Measurements from ENCODE around the gene SVOPL.

SVOPL gene

GRCh38 chr7:138726288-138726687, 25.1 kb upstream of the SVOPL start:
- no peak for TF ChIP-seq CTCF (IDR thresholded peaks at IDR 0.05; ENCODE audit: low read depth, low read length)
- no peak overlapping the region for H3K4me3 ChIP-seq (ENCODE audit: low read depth, low read length)

GRCh38 chr7:138720286-138720685, 19.1 kb upstream of the SVOPL start:
- no peak overlapping the region for H3K4me3 ChIP-seq (ENCODE audit: low read depth, low read length)
- TF ChIP-seq CTCF (IDR thresholded peaks at IDR 0.05; ENCODE audit: low read depth, low read length) = no peak

- no peak overlapping the region for H3K4me3 ChIP-seq (ENCODE audit: low read depth, low read length)
- TF ChIP-seq CTCF (IDR thresholded peaks at IDR 0.05; ENCODE audit: low read depth, low read length) = no peak
Measured at GRCh38 chr7:138716889-138717288, 15.7 kb upstream of the SVOPL start.

- no peak for TF ChIP-seq CTCF (IDR thresholded peaks at IDR 0.05; ENCODE audit: low read depth, low read length)
- H3K4me3 ChIP-seq (ENCODE audit: low read depth, low read length) = no peak overlapping the region
Measured at GRCh38 chr7:138713191-138713590, 12.0 kb upstream of the SVOPL start.

GRCh38 chr7:138712652-138713051, 11.5 kb upstream of the SVOPL start:
- no peak for TF ChIP-seq CTCF (IDR thresholded peaks at IDR 0.05; ENCODE audit: low read depth, low read length)
- H3K4me3 ChIP-seq (ENCODE audit: low read depth, low read length) = no peak overlapping the region

GRCh38 chr7:138710536-138711385, 9.6 kb upstream of the SVOPL start:
- H3K4me3 ChIP-seq (ENCODE audit: low read depth, low read length) = no peak overlapping the region
- TF ChIP-seq CTCF (IDR thresholded peaks at IDR 0.05; ENCODE audit: low read depth, low read length) = no peak

GRCh38 chr7:138705167-138705566, 4.0 kb upstream of the SVOPL start:
- no peak overlapping the region for H3K4me3 ChIP-seq (ENCODE audit: low read depth, low read length)
- no peak for TF ChIP-seq CTCF (IDR thresholded peaks at IDR 0.05; ENCODE audit: low read depth, low read length)
